GM19324 (cell line): ENCODE measurements around the gene HSD3B1.
"Not testable (repeated sequence)": the region's sequence is repeated elsewhere in the genome, so short reads cannot be mapped to it uniquely, and the experiment has no call there.

Experiments used
- ATAC-seq: cut with Tn5 transposase; IDR thresholded peaks from one replicate; pipeline ENCODE4 v1.9.1; 2021; ENCODE audit warnings: mild to moderate bottlenecking, moderate library complexity; ENCODE audit not compliant: unreplicated experiment, low FRiP score

HSD3B1 gene

GRCh38 chr1:119489201-119489600 lies 17.8 kb upstream of the HSD3B1 start:
- ATAC-seq = no peak

GRCh38 chr1:119490925-119491324 lies 16.1 kb upstream of the HSD3B1 start:
- no peak for ATAC-seq

- no peak for ATAC-seq
These were observed 14.2 kb upstream of the HSD3B1 start for GRCh38 chr1:119492763-119493162.

- ATAC-seq = peak; percentile 59
These were observed 2.2 kb upstream of the HSD3B1 start for GRCh38 chr1:119504831-119505230.

GRCh38 chr1:119510046-119510445 lies 3.0 kb downstream of the HSD3B1 start:
- no peak for ATAC-seq

- ATAC-seq = no peak
These were observed 8.2 kb downstream of the HSD3B1 start for GRCh38 chr1:119515221-119515620.

GRCh38 chr1:119516247-119516646 lies 9.2 kb downstream of the HSD3B1 start:
- ATAC-seq = no peak

- ATAC-seq = no peak
These were observed 9.7 kb downstream of the HSD3B1 start for GRCh38 chr1:119516680-119517079.

- ATAC-seq = not testable (repeated sequence)
These were observed 10.7 kb downstream of the HSD3B1 start for GRCh38 chr1:119517667-119518066.

GRCh38 chr1:119531606-119532323 lies 24.8 kb downstream of the HSD3B1 start:
- no peak for ATAC-seq

GRCh38 chr1:119532324-119532910 lies 25.4 kb downstream of the HSD3B1 start:
- no peak for ATAC-seq

- ATAC-seq = no peak
These were observed 28.4 kb downstream of the HSD3B1 start for GRCh38 chr1:119535381-119535780.

GRCh38 chr1:119537966-119538365 lies 31.0 kb downstream of the HSD3B1 start:
- ATAC-seq = no peak

- no peak for ATAC-seq
These were observed 32.6 kb downstream of the HSD3B1 start for GRCh38 chr1:119539636-119540035.

- ATAC-seq = no peak
These were observed 34.4 kb downstream of the HSD3B1 start for GRCh38 chr1:119541389-119541788.

GRCh38 chr1:119542492-119542946 lies 35.5 kb downstream of the HSD3B1 start:
- ATAC-seq = no peak

- no peak for ATAC-seq
These were observed 37.3 kb downstream of the HSD3B1 start for GRCh38 chr1:119544165-119544762.

- no peak for ATAC-seq
These were observed 39.6 kb downstream of the HSD3B1 start for GRCh38 chr1:119546641-119547040.

GRCh38 chr1:119547306-119547705 lies 40.3 kb downstream of the HSD3B1 start:
- no peak for ATAC-seq

- no peak for ATAC-seq
These were observed 40.8 kb downstream of the HSD3B1 start for GRCh38 chr1:119547805-119548204.

GRCh38 chr1:119549719-119550132 lies 42.7 kb downstream of the HSD3B1 start:
- peak; percentile 47 for ATAC-seq

GRCh38 chr1:119550381-119550780 lies 43.4 kb downstream of the HSD3B1 start:
- no peak for ATAC-seq
